NCI-H2107 treated with DMSO at 0.1 percent for 48 hours (cell line): ENCODE data around the gene USP25.

Source experiments
- DNase-seq: peaks from one replicate; lab custom pipeline; 2025; ENCODE audit not compliant: unreplicated experiment; lab: John Stamatoyannopoulos, UW

Gene USP25

DNA sequence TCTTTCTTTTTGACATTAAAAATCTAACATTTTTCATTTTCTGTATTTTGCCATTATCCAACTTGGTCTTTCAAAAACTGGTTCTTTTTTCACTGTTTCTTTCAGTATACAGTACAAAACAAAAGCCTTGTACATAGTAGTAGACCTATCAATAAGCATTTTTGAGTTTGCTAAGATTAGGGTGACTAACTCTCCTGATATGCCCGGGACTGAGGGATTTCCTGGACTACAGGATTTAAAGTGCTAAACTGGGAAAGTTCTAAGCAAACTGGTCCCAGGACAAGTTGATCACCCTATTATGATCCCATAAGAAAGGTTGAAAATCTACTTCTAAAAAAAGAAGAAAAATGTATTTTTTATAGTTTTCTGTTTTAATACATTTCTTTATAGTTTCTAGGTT, 120.9 kb downstream of the USP25 start:
- DNase-seq = no peak

DNA sequence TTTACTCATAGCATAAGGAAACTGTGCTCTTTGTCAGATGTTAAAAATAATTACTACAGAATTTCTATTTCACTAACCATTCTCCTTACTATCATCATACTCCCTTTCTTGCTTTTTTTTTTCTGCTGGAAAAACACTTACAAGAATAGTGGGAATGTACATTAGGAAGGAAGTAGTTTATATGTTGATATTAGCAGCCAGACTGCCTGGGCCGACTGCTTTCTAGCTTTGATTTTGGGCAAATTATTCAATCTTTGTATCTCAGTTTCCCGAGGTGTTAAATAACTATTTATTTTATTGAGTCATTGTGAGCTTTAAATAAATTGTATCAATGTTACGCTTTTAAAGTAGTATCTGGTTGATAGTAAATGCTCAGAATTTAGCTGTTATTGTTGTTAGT, 122.4 kb downstream of the USP25 start:
- no peak for DNase-seq

DNA sequence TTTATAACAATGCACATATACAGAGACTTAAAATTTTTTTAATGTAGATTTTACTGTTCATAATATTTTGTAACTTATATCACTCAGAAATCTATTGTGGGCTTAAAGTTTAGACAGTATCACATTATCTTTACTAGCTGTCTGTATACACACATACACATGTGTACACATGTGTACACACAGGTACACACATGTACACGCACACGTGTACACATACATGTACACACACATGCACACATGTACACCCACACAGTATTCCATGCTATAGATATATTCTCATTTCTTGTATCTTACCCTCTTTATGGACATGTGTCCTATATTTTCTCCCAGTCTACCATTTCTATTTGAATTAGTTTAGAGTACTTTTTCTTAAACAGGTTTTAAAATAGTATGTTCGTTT, 123.3 kb downstream of the USP25 start:
- DNase-seq = no peak

DNA sequence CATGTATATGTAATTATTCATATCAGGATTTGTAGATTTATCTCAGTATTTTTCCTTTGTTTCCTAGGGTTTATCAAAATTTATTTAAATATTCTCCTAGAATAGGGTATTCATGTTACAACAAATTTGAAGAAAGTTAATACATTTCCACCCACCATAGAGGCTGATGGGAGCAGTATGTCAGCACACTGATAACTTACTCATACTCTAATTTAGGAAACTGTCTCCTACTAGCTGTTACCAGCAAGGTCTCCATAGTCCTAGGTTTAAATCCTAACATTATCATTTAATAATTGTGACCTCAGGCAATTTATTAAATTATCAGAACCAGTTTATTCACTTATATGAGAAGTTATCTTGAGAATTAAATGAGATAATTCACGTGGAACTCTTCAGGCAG, 127.0 kb downstream of the USP25 start:
- DNase-seq = no peak

DNA sequence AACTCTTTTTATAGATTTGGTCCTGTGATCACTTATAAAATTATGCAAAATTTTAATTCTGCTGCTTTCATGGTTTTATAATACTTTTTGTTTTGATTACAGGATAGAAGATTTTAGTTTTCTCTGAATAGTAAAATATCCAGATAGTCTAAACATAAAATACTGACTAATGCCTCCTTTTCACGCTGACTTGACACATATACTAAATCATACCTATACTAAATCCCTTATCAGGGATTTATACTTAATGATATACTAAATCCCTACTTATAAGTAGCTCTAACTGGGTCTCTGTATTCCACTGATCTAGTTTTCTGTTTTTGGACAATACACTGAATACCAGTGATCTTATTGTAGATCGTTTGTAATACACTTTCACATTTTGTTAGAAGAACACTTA, 128.0 kb downstream of the USP25 start:
- DNase-seq = no peak

DNA sequence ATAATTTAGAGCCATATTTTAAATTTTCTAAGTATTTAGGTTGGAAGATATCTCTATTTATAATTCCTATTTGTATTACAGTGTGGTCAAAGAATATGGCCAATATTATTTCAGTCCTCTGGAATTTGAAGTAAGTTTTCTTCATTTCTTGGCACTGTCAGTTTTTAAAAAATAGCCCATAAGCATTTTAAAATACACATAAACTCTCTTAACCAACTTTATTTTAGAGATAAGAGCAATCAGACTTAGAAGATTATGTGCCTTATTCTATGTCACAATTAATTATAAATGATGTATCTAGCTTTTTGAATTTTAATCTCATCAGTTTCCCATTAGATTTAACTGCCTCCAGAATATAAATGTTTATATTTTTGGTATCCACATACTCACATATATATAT, 130.8 kb downstream of the USP25 start:
- DNase-seq = no peak

DNA sequence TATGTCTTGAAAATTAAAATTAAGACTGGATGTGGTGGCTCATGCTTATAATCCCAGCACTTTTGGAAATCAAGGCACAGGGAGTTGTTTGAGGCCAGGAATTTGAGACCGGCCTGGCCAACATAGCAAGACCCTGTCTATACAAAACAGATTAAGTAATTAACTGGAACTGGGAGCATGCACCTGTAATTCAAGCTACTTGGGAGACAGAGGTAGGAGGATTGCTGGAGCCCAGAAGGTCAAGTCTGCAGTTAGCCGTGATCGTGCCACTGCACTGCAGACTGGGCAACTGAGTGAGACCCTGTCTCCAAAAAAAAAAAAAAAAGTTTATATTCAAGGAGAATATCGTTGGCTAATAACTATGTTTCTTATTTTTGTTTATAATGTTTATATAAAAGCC, 139.2 kb downstream of the USP25 start:
- DNase-seq = no peak

DNA sequence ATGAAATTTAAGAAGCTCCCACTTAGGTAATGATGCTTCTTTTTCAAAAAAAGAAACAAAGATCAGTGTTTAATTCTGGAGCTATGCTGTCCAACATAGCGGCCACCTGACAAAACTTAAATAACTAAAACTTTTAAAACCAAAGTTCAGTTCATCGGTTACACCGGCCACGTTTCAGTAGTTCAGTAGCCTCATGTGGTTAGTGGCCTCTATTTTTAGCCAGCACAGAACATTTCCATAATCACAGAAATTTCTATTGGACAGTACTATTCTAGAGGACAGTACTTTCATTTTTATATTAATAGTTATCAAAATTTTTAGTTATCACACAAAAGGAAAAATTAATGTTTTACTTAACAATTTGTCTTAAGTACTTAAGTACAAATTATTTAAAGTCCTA, 141.0 kb downstream of the USP25 start:
- no peak for DNase-seq

DNA sequence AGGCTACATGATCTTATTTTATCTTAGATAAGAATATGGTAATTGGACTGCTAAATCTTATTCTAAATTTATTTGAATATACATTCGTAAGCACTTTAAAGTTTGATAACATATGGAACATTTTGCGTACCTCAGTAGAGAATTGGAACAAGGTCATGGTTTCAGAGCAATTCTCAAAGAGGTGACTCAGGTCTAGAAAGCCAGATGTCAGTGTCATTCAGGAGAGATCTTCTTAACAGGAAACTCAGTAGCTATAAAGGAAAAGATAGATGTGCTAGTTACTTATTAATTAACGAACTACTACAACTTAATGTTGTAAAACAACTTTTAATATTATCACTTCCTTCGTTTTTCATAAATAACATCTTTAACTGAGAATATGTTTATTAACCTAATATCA, 142.5 kb downstream of the USP25 start:
- DNase-seq = no peak

DNA sequence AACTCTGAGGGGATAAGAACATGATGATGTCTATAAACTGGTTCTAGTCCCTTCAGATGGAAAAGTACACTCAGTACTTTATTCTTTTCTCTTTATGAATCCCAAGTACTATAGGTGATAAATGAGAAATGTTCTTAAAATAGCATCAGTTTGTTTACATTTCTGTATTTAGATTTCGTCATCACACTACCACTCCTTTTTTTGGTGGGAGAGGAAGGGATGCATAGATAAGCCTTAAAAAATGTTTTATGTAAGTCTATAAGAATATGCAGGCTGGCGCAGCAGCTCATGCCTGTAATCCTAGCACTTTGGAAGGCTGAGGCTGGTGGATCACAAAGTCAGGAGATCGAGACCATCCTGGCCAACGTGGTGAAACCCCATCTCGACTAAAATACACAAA, 144.8 kb downstream of the USP25 start:
- DNase-seq = no peak

DNA sequence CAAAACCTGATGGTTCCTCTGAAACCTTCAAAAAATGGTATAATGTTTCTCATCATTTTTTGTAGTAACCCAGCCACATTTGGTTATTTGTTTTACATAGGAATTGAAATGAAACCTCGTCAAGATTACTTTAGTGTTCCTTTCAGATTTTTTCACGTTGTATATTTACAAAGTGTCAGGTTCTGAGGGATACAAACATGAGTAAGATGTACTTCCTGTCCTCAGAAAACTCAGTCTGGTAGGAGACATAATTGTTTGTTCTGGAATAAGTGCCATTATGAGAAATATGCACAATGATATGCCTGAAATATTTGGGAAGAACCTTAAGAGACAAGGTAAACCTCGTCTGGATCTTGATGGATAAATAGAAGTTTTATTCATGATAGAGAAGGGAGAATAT, 145.5 kb downstream of the USP25 start:
- DNase-seq = no peak

DNA sequence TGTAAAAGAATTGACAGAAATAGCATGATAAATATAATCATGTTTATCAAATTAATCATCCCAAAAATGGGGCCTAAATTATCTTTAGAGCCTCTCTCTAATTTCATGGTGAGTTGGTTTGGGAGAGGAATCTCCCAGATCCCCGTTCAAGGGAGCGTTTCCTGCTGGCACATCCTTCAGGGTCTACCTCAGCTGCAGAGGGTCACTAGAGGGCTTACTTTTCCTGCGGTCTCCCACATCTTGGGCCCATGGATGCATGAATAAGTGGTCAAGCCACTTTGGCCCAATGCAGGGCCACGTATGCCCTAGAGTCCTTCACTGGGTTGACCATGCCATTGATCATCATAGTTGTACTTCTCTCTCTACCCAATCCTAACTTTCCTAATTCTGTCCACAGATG, 164.1 kb downstream of the USP25 start:
- no peak for DNase-seq

DNA sequence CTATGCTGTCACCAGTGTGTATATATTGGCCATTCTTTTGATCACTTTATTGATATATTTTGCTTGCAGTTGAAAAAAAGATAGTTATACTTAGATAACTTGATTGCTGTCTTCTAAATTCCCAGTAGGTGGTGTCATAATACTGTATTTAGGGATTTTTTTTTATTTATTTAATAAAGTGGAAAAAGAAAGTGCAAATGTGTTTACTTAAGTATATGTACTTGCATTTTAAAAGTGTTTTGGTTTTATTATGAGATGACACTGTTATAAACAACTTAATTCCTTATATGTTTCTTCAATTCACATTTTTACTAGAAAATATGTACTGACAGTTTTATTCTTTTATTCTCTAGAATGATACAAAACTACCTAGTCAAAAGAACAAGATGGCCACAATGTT, 164.8 kb downstream of the USP25 start:
- DNase-seq = peak; percentile 23

DNA sequence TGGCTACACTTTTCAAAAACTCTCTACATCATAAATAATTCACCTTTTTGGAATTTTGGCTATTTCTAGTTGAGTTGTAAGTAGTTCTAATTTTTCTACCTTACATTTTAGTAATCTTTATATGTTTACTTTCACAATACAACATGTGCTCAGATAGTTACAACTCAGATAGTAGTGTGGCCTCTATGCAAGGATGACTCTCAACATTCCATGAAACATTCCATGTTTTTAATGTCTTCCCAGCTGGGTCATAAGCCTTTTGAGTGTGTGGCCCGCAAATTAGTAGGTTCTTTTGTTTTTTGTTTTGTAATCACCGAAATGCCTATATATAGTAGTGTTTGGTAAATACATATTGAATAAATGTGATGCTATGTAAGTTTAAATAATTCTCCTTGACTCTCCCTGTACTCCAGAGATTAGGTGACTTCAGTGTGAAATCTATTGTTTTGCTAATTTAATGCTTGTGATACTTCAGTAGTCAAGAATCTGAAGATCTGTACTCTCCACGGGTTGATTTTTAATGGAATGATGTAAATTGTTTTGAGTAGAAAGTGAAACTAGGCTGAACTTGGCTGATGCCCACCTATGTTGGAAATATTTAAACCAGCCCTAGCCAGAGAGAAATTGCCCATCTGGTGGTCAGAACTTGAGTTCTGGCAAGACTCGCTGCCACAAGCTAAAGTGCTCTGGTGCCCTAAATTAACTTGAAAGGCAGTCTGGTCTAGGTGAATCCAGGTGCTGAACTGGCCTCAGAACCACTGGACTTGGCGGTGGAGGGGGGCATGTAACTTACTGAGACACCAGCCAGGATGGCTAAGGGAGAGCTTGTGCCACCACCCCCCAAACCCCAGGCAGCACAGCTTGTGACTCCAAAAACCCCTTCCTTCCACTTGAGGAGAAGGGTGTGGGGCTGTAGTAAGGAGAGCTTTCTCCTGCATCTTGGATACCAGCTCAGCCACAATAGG, 165.6 kb downstream of the USP25 start:
- no peak for DNase-seq

DNA sequence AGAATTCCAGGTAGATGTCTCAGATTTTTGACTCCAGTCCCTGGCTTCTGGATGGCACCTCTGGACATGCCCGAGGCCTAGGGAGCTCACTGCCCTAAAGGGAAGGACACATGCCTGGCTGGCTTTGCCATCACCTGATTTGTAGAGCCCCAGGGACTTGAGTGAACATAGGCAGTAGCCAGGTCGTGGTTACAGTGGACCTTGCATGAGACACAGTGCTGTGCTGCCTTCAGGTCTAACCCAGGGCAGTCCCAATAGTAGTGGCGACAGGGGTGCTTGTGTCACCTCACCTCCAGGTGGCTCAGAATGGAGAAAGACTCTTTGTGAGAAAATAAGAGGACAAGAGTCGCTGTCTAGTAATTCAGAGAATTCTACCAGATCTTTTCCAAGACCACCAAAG, 166.7 kb downstream of the USP25 start:
- no peak for DNase-seq

DNA sequence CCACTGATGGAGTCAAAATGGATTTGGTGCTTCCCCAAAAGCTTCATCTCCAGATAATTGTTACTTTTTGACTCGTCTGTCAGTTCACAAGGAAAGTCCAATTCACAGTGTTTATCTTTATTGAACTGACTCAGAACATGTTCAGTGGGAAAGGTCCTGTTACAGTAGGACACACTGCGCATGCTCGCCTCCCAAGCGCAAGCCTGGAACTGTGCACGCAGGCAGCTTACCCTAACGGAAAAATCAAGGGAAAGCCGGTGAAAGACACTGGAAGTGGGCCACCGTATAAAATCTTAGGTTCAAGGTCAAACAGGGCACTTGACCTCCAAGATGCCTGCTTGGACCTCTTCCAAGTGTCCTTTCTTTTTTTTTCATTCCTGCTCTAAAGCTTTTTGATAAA, 174.6 kb downstream of the USP25 start:
- DNase-seq = no peak

DNA sequence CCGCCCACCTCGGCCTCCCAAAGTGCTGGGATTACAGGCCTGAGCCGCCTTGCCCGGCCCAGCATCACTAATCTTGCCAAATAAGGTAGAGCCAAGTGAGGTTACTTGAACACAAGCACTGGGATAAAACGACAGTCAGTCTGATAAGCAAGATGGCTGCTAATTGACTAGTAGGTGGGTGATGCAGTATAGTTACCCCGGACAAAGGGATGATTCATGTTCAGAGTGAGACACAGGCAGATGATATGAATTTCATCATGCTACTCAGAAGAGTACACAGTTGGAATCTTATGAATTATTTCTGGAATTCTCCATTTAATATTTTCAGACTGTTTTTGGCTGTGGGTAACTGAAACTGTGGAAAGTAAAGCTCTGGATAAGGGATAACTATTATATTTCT, 178.4 kb downstream of the USP25 start:
- no peak for DNase-seq

DNA sequence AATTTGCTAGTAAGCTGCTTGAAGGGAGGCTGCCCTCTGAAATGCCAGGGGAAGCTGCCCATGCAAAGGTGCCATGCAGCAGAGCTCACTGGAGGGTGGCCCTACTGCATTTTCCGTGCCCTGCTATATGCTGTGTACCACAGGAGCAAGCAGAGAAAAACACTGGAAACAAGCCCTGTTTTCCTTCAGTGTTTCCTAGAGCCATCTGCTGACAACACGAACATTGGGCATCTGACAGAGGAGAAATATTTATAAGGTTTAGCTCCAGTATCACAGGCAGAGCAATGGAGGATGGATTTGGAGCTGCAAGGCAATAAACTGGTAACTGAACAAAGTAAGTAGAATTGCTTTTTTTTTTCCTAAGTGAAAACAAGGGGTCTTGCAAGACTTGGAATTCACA, 198.4 kb downstream of the USP25 start:
- DNase-seq = no peak

DNA sequence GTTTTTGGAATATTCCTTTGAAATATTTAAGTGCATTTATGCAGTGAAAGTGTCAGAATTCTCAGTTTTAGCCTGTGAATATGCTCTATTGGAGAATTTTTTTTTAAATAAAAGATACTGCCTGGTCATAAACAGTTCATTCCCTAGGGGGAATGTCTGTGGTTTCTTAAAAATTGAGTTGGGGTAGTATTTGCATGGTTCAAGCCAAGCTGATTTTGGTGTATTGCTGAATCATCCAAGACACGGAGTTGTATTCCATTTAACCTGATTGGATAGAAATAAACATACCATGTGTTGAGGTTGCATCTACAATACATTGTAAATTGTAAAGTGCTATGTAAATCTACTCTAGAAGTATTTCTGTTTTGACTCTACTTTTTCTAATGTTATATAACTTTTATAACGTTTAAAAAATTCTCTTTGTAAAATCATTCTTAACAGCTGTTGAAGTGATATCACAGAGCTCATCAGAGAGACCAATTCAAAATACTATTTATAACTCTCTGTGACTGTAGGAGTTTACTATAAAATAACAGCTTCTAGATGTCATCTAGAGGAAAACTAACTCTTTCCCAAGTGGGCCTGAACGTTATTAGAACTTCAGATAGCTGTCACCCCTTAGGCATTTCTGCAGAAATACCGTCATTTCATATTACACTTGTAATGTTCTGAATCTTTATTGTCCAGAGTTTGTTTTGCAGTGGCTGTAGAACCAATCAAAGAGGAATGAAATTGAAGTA, 199.1 kb downstream of the USP25 start:
- no peak for DNase-seq

DNA sequence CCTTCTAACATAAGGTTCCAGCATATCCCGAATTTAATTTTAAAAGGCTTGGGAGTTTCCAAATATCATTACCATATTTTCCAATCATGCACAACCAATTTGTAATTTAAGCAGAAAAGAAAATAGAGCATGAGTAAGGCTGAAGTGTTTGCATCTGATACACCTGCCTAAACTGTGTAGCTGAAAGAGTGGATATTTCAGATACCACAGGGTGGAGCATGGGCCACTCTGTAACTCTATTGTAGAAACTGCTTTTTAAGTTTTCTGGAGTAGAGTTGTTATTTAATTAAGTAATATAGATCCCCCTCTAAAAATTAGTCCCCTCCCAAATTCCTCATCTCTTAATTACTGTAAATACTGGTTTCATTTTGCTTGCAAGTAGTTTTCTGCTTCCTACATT, 199.8 kb downstream of the USP25 start:
- no peak for DNase-seq
